ENCODE measurements around the gene AS3MT.

DNA sequence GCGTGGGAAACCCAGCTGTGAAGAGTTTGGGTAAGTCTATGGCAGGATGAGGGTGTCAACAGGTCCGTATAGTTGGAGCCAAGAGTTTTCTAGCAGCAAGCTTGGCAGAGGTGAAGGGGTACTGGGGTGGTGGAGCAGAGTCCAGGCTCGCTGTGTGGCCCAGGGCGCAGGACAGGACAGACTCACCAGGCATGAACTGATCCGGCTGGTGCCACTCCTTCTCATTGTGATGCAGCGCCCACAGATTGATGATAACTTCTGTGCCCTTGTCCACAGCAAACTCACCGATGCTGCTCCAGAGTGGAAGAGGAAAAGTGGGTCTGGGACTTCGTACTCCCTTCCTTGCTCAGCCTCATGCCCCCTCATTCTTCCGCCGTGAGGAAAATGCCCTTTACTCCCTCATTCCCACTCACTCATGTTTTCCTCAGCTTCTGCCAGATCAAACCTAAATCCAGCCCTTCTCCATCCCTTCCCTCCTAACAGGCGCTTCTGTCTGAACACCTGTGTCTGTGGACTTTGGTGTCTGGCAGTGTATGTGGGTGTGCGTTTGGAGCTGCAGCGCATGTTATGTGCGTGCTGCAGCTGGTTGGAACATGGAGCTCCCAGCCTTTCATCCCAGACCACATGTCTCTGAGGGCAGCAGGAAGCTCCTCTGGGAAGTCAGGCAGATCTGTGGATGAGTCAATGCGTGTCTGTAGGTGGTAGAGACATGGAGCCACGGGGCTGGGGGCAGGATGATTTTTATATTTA lies 37.8 kb upstream of the AS3MT start:
- TF ChIP-seq, protein P1, sequence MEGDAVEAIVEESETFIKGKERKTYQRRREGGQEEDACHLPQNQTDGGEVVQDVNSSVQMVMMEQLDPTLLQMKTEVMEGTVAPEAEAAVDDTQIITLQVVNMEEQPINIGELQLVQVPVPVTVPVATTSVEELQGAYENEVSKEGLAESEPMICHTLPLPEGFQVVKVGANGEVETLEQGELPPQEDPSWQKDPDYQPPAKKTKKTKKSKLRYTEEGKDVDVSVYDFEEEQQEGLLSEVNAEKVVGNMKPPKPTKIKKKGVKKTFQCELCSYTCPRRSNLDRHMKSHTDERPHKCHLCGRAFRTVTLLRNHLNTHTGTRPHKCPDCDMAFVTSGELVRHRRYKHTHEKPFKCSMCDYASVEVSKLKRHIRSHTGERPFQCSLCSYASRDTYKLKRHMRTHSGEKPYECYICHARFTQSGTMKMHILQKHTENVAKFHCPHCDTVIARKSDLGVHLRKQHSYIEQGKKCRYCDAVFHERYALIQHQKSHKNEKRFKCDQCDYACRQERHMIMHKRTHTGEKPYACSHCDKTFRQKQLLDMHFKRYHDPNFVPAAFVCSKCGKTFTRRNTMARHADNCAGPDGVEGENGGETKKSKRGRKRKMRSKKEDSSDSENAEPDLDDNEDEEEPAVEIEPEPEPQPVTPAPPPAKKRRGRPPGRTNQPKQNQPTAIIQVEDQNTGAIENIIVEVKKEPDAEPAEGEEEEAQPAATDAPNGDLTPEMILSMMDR (IDR thresholded peaks at IDR 0.05): no peak
- no peak for TF ChIP-seq POLR2A (IDR thresholded peaks at IDR 0.05)
- TF ChIP-seq POLR2AphosphoS5 (IDR thresholded peaks at IDR 0.05): no peak

Data from breast epithelium (tissue), 3 donors.